Measurements from ENCODE around the gene CFAP73. TPM values are rescaled to one million over a fixed set of nuclear protein-coding genes. Genes with fewer than 3 reads are reported as not detected.

Gene CFAP73
- total RNA-seq (10 to 100 TPM; 14.6 to 40.6 TPM), polyA plus RNA-seq (10 to 100 TPM; 10.4 to 14.6 TPM)
- long read RNA-seq, donor 1, partial matches to known transcripts = 0 of 2 reads
- long read RNA-seq, donor 1, other reads (novel, unspliced or antisense) = 0 of 2 reads
- long read RNA-seq, donor 2 = 0 reads
- long read RNA-seq, donor 3 = 0 reads
- long read RNA-seq, donor 4 = 0 reads
- long read RNA-seq, donor 5, partial matches to known transcripts = 0 of 1 reads
- long read RNA-seq, donor 5, other reads (novel, unspliced or antisense) = 0 of 1 reads

- Histone ChIP-seq H3K9me3 (ENCODE audit: control insufficient read depth in 4 of 4, insufficient read depth in 3 of 4, low read length in 3 of 4) (peaks cover 0 to 3% (median 0%) of the 10 kb centered on the region in 4 donors), H3K9ac (ENCODE audit: insufficient read depth in 1 of 2, low read length in 2 of 2) (no peak within 1 kb of the TSS), H3K27me3 (ENCODE audit: control insufficient read depth in 3 of 3, insufficient read depth in 3 of 3, low read length in 2 of 3) (peaks cover 0 to 24% (median 23%) of the 10 kb centered on the region in 3 donors), H3K4me1 (ENCODE audit: control insufficient read depth in 5 of 5, insufficient read depth in 5 of 5, low read length in 5 of 5) (peaks cover 0 to 16% (median 0%) of the 10 kb centered on the region in 5 donors), H3K36me3 (ENCODE audit: control insufficient read depth in 4 of 4, insufficient read depth in 4 of 4, low read length in 4 of 4) (no peaks in the 10 kb centered on the region), H3K4me3 (no peak within 1 kb of the TSS), H3K27ac (ENCODE audit: low read depth in 1 of 2, low read length in 1 of 2) (no peak within 1 kb of the TSS)
- TF ChIP-seq, protein P1, sequence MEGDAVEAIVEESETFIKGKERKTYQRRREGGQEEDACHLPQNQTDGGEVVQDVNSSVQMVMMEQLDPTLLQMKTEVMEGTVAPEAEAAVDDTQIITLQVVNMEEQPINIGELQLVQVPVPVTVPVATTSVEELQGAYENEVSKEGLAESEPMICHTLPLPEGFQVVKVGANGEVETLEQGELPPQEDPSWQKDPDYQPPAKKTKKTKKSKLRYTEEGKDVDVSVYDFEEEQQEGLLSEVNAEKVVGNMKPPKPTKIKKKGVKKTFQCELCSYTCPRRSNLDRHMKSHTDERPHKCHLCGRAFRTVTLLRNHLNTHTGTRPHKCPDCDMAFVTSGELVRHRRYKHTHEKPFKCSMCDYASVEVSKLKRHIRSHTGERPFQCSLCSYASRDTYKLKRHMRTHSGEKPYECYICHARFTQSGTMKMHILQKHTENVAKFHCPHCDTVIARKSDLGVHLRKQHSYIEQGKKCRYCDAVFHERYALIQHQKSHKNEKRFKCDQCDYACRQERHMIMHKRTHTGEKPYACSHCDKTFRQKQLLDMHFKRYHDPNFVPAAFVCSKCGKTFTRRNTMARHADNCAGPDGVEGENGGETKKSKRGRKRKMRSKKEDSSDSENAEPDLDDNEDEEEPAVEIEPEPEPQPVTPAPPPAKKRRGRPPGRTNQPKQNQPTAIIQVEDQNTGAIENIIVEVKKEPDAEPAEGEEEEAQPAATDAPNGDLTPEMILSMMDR (IDR thresholded peaks at IDR 0.05; ENCODE audit: control extremely low read depth, extremely low read depth) = no peak
- ATAC-seq (ENCODE audit: insufficient read depth, low FRiP score) = no peak
- 27 to 47% methylated on average over 22 of the region's 22 CpGs for WGBS, 2 donors
- peak; percentile 85 to 92 (median 90) for DNase-seq
These were observed at the start of gene CFAP73 for GRCh38 chr12:113149361-113150150. CFAP73 (plus strand) TSS chr12:113149724; CDS start chr12:113149858, 134 bp downstream.

DNA sequence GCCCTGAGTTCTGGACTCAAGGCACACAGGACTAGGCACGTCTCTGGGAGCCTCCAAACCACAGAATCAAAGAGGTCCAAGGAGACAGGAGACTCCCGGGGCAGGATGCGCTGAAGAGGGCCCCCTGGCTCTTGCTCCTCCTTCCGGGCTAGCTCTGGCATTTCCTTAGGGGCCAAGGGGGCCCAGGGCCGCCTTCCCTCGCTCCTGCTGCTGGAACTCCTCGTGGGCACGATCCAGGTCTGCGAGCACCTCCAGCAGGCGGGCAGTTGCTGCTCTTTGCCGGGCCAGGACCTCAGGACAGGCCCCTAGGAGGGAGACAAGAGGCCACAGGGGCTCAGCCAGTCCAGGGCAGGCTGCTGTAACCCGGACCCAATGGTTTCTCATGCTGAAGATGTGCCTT, 49.8 kb upstream of the CFAP73 start:
- no peak overlapping the region for H3K4me3 ChIP-seq
- H3K27me3 ChIP-seq (ENCODE audit: control insufficient read depth in 3 of 3, insufficient read depth in 3 of 3, low read length in 2 of 3) = no peaks in the 10 kb centered on the region
- no peaks in the 10 kb centered on the region for H3K9me3 ChIP-seq (ENCODE audit: control insufficient read depth in 4 of 4, insufficient read depth in 3 of 4, low read length in 3 of 4)
- TF ChIP-seq, protein P1 (IDR thresholded peaks at IDR 0.05; ENCODE audit: control extremely low read depth, extremely low read depth) = no peak
- peaks cover 0 to 7% (median 0%) of the 10 kb centered on the region in 5 donors for H3K4me1 ChIP-seq (ENCODE audit: control insufficient read depth in 5 of 5, insufficient read depth in 5 of 5, low read length in 5 of 5)
- H3K9ac ChIP-seq (ENCODE audit: insufficient read depth in 1 of 2, low read length in 2 of 2) = no peak overlapping the region
- ATAC-seq (ENCODE audit: insufficient read depth, low FRiP score) = no peak
- no peak for DNase-seq
- WGBS, 2 donors = 74 to 81% methylated on average over 12 of the region's 12 CpGs
- no peak overlapping the region for H3K27ac ChIP-seq (ENCODE audit: low read depth in 1 of 2, low read length in 1 of 2)
- H3K36me3 ChIP-seq (ENCODE audit: control insufficient read depth in 4 of 4, insufficient read depth in 4 of 4, low read length in 4 of 4) = no peaks in the 10 kb centered on the region

DNA sequence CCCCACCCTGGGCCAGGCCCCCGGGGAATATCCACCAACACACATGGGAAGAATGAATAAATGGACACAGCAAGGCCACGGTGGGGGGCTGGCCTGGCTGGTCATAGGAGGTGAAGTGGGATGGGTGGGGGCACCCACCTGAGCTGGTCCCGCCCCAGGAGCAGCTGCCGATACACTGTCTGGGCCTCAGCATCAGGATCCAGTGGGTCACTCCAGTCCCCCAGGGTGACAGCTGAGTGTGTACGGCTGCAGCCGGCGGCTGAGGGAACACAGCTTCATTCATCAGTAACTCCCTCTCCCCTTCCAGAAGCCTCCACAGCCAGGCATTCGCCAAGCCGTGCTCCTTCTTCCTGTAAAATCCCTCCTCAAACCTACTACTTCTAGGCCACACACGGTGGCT, 47.8 kb upstream of the CFAP73 start:
- Histone ChIP-seq H3K36me3 (ENCODE audit: control insufficient read depth in 4 of 4, insufficient read depth in 4 of 4, low read length in 4 of 4) (no peaks in the 10 kb centered on the region), H3K27ac (ENCODE audit: low read depth in 1 of 2, low read length in 1 of 2) (no peak overlapping the region), H3K27me3 (ENCODE audit: control insufficient read depth in 3 of 3, insufficient read depth in 3 of 3, low read length in 2 of 3) (no peaks in the 10 kb centered on the region), H3K4me1 (ENCODE audit: control insufficient read depth in 5 of 5, insufficient read depth in 5 of 5, low read length in 5 of 5) (peaks cover 0 to 7% (median 0%) of the 10 kb centered on the region in 5 donors), H3K4me3 (no peak overlapping the region), H3K9ac (ENCODE audit: insufficient read depth in 1 of 2, low read length in 2 of 2) (no peak overlapping the region), H3K9me3 (ENCODE audit: control insufficient read depth in 4 of 4, insufficient read depth in 3 of 4, low read length in 3 of 4) (no peaks in the 10 kb centered on the region)
- TF ChIP-seq, protein P1 (IDR thresholded peaks at IDR 0.05; ENCODE audit: control extremely low read depth, extremely low read depth) = no peak
- DNase-seq (peak in 1 of 3 donors; percentile 22), ATAC-seq (ENCODE audit: insufficient read depth, low FRiP score) (no peak)
- 70 to 85% methylated on average over 10 of the region's 10 CpGs for WGBS, 2 donors

Data from lung (tissue), 16 donors.